Psoas muscle (tissue), 8 donors: Measurements from ENCODE around the gene EDARADD. TPM values are rescaled to one million over a fixed set of nuclear protein-coding genes. Genes with fewer than 3 reads are reported as not detected.
"Not testable (repeated sequence)": the region's sequence is repeated elsewhere in the genome, so short reads cannot be mapped to it uniquely, and the experiment has no call there.

ENCODE experiments used
- ATAC-seq, 4 donors: fragments of 200-7000 bp; cut with Tn5 transposase; one replicate each; pipeline ENCODE4 v1.9.1; 2020; ENCODE audit warnings: moderate library complexity in 3 of 4, mild to moderate bottlenecking in 2 of 4
- DNase-seq, 2 donors: peaks; one replicate each; pipeline ENCODE4 v3.0.0-alpha.2; 2020
- H3K27ac ChIP-seq: fragments of 200-600 bp; one replicate; pipeline ENCODE4 v1.8.0; 2022
- H3K27me3 ChIP-seq, 3 donors: fragments of 200-600 bp in 1 of 3; one replicate each; pipeline versions ENCODE4 v1.6.1 to v1.8.0; 2013 to 2022; ENCODE audit warnings: low read length in 2 of 3, mild to moderate bottlenecking in 2 of 3, moderate library complexity in 1 of 3; ENCODE audit not compliant: insufficient read depth in 3 of 3
- H3K36me3 ChIP-seq, 2 donors: fragments of 200-600 bp in 1 of 2; one replicate each; pipeline versions ENCODE4 v1.6.1 to v1.8.0; 2013 to 2022; ENCODE audit warnings: low read depth in 1 of 2, mild to moderate bottlenecking in 1 of 2, moderate library complexity in 1 of 2; ENCODE audit not compliant: insufficient read depth in 1 of 2
- H3K4me1 ChIP-seq: fragments of 200-600 bp; one replicate; pipeline ENCODE4 v1.8.0; 2022
- H3K4me3 ChIP-seq: fragments of 200-600 bp; one replicate; pipeline ENCODE4 v1.8.0; 2022; ENCODE audit warnings: mild to moderate bottlenecking
- H3K9me3 ChIP-seq: fragments of 200-600 bp; one replicate; pipeline ENCODE4 v1.8.0; 2022
- CTCF ChIP-seq: fragments of 200-600 bp; IDR thresholded peaks from one replicate; pipeline ENCODE4 v1.8.0; 2022; ENCODE audit warnings: antibody characterized with exemption
- WGBS, 3 donors: extraction: QIAGEN DNeasy Blood & Tissue Kit; methylation state at CpG; one replicate each; pipeline versions ENCODE4 v1.1.6 to v1.1.7; 2013; 5-methylcytosine and 5-hydroxymethylcytosine counted together
- intact Hi-C, 2 donors: fragments of 100-400 bp; cut with DNase I; formaldehyde crosslinking; loops; one replicate each; pipeline versions ENCODE4 v1.11.0 to v1.14.2; 2022
- polyA plus RNA-seq, 3 donors: library from polyadenylated mRNA; stranded (reverse); fragments of 200-250 nt; gene quantifications; one replicate each; pipeline ENCODE4 v1.2.3, GENCODE V29; 2013
- total RNA-seq, 4 donors: library from RNA; stranded (reverse); fragmentation: NEBNext Ultra II Directional in 2 of 4; extraction: Animal tissue kit (Norgen Biotek cat#: 25700) in 2 of 4; gene quantifications; one replicate each; pipeline versions ENCODE4 v1.2.1 to v1.2.4, GENCODE V29; 2021 to 2023
- donor health status: healthy with polysubstance abuse.
- donor health status: DM: no; HTN: no; CAD: no; lungs with moderate emphysema.
- donor health status: Bipolar disorder and iron deficiency.
- donor health status: healthy.
- donor health status: DM: yes; HTN: yes; CAD: no.
- donor health status: DM: no; HTN: no; CAD: no.
- donor health status: DM: no; HTN: no; CAD: no.
- donor health status: DM: yes; HTN: yes; CAD: no.

Gene EDARADD
- total and polyA plus RNA-seq, 7 donors: 0.05 to 0.25 TPM; not detected in 5

GRCh38 chr1:236458996-236459395 is 64.9 kb downstream of the EDARADD start:
- no peak for DNase-seq
- Histone ChIP-seq H3K4me3 (no peak overlapping the region), H3K27ac (no peak overlapping the region), H3K4me1 (no peaks in the 10 kb centered on the region), H3K9me3 (no peaks in the 10 kb centered on the region), H3K27me3 (peaks cover 0 to 5% (median 0%) of the 10 kb centered on the region in 3 donors), H3K36me3 (no peaks in the 10 kb centered on the region)
- no peak for TF ChIP-seq CTCF
- ATAC-seq: no peak
- intact Hi-C loops: loop anchor here in 1 of 2 donors (10.0 kb wide), 1 partner anchor 546 kb away; the partner anchor contains the start of gene MT1HL1
- 25 to 41% (median 36%) methylated on average over 4 of the region's 4 CpGs for WGBS, 3 donors

- H3K4me1 ChIP-seq: no peaks in the 10 kb centered on the region
- ATAC-seq (no peak), DNase-seq (no peak)
- TF ChIP-seq CTCF: no peak
- H3K9me3 ChIP-seq: no peaks in the 10 kb centered on the region
- no peaks in the 10 kb centered on the region for H3K36me3 ChIP-seq
- peaks cover 0 to 5% (median 0%) of the 10 kb centered on the region in 3 donors for H3K27me3 ChIP-seq
- WGBS, 3 donors: 81 to 100% (median 97%) methylated on average over 3 of the region's 3 CpGs
- no peak overlapping the region for H3K27ac ChIP-seq
- intact Hi-C loops: no loop called here
- no peak overlapping the region for H3K4me3 ChIP-seq
Observed at GRCh38 chr1:236460103-236460502, 66.0 kb downstream of the EDARADD start.

GRCh38 chr1:236464197-236464596 is 70.1 kb downstream of the EDARADD start:
- intact Hi-C loops, H3K27me3 ChIP-seq, ATAC-seq, H3K9me3 ChIP-seq, H3K4me1 ChIP-seq, H3K27ac ChIP-seq, H3K36me3 ChIP-seq, DNase-seq, H3K4me3 ChIP-seq: not testable (repeated sequence)
- 94 to 96% (median 95%) methylated on average over 9 of the region's 9 CpGs for WGBS, 3 donors

- peaks cover 0 to 5% (median 0%) of the 10 kb centered on the region in 3 donors for H3K27me3 ChIP-seq
- intact Hi-C loops: no loop called here
- H3K9me3 ChIP-seq: no peaks in the 10 kb centered on the region
- H3K4me3 ChIP-seq: no peak overlapping the region
- H3K36me3 ChIP-seq: no peaks in the 10 kb centered on the region
- no peaks in the 10 kb centered on the region for H3K4me1 ChIP-seq
- no peak overlapping the region for H3K27ac ChIP-seq
- ATAC-seq: no peak
- WGBS, 3 donors: 77 to 84% (median 83%) methylated on average over 9 of the region's 9 CpGs
- TF ChIP-seq CTCF: no peak
- DNase-seq: no peak
Observed at GRCh38 chr1:236465231-236465958, 71.3 kb downstream of the EDARADD start.

- intact Hi-C loops: no loop called here
- Histone ChIP-seq H3K9me3 (no peaks in the 10 kb centered on the region), H3K4me3 (no peak overlapping the region), H3K27ac (no peak overlapping the region), H3K27me3 (peaks cover 0 to 5% (median 0%) of the 10 kb centered on the region in 3 donors), H3K4me1 (no peaks in the 10 kb centered on the region), H3K36me3 (no peaks in the 10 kb centered on the region)
- no peak for TF ChIP-seq CTCF
- DNase-seq: no peak
- ATAC-seq: no peak
- 83 to 88% (median 86%) methylated on average over 5 of the region's 5 CpGs for WGBS, 3 donors
Observed at GRCh38 chr1:236465959-236466303, 71.8 kb downstream of the EDARADD start.
